Stimulated activated CD4-positive, alpha-beta T cell treated with anti-CD3 and anti-CD28 coated beads, Interleukin-15, amount 100 ng/mL, for 1 hour (primary cell): ENCODE results near the gene DECR2.
"Not testable (repeated sequence)": the region's sequence is repeated elsewhere in the genome, so short reads cannot be mapped to it uniquely, and the experiment has no call there.

Source experiments
- DNase-seq, 2 donors: peaks; one replicate each; pipeline ENCODE4 v3.0.0-alpha.2; 2020; ENCODE audit warnings: low read depth in 1 of 2, low spot score in 1 of 2

Gene DECR2

GRCh38 chr16:366476-366875, 35.2 kb upstream of the DECR2 start:
- no peak for DNase-seq

DNA sequence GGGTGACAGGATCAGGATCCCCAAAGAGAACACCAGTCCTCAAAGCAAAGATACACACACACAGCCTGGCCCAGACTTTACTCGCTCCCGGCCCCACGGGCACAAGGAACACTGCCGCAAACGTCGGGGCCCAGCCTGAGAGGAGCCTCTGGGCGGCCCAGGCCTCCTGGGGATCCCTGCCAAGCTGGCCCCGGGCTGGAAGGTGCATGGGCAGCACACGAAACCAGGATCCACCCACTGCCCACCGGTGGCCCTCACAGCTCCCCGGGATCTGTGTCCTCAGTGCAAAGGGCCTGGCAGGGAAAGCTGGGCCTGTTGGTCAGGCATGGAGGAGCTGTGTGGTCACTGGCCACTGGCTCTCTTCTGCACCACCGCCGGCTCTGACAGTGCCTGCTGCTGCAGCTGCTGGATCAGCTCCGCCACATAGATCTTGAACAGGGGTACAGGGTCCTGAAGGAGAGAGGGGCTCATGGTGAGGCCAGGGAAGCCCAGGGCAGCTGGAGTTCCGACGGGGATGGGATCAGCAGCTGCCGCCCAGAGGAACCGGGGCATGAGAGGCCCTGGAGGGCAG, 34.3 kb upstream of the DECR2 start:
- DNase-seq: no peak

DNA sequence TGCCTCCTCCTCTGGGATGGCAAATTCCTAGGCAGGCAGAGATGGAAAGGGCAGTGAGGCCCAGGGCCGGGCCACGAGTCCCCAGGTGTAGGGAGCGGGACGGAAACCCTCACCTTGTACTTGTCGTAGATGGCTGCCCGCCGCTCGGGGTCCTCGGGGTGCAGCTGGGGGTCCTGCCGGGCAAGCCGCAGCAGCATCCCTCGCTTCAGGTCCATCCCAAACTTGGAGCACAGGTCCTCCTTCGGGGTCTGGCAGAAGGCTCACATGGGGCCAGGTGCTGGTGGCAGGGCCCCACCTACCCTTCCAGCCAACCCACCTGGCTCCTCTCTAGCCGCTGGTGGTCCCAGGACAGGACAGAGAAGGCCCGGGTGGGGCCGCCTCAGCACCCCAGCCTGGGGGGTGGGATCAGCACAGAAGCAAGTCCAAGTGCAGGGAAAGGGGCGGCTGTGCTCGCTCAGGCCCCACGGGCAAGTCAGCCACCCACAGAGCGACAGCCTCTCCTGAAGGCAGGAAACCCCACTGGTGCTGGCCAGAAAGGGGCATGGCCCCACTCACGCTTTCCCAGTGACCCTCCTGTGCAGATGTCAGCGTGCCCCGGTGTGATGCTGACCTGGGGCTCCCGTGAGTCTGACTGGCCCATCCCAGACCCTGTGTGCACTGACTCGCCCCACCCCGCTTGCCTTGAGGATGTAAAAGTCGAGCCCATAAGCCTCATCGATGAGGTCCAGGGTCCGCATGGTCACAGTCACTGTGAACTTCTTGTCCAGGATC, 33.1 kb upstream of the DECR2 start:
- no peak for DNase-seq

DNA sequence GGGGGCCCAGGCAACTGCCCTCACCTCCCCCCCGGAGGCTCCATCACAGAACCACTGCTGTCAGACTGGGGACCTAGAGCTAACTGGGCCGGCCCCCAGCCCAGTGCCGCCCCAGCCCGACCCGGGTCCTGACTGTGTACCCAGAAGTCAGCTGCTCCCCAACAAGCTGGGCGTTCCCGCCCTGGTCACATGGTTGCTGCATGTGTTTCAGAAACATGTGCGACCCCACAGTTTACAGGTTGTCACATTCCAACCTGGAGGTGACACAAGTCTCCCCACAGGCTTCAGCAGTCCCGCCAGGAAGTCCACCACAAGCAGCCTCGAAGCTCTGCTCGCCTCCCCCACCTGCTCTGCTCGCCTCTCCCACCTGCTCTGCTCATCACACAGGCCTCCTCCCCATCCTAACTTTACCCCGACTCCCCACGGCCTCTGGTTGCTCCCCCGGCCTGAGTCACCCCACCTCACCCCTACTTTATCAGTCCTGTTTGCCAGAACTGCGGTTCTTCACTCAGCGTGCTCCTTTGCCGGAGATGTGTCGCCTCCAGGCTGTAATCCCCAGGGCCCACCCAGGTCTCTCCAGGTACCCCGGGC, 32.3 kb upstream of the DECR2 start:
- DNase-seq: no peak

DNA sequence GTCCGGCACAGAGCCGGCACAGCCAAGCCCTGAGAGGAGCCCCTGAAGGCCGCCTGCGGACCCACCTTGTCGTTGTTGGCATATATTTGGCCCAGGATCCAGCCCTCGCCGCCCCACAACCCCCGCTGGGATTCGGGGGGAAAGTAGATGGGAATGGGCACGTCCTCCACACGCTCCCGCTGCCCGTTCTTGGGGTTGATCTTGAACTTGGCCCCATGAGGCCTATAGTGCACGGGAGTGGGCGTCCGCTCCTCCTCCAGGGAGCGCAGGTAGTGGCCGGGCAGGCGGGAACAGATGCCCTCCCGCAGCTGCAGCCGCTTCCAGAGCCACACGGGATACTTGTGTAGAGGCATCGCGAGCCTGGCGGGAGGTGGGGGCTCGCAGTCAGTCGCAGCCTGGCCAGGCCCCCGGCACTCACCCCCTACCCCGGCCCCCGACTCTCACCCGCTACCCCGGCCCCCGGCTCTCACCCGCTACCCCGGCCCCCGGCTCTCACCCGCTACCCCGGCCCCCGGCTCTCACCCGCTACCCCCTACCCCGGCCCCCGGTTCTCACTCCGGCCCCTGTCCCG, 31.7 kb upstream of the DECR2 start:
- DNase-seq: no peak

DNA sequence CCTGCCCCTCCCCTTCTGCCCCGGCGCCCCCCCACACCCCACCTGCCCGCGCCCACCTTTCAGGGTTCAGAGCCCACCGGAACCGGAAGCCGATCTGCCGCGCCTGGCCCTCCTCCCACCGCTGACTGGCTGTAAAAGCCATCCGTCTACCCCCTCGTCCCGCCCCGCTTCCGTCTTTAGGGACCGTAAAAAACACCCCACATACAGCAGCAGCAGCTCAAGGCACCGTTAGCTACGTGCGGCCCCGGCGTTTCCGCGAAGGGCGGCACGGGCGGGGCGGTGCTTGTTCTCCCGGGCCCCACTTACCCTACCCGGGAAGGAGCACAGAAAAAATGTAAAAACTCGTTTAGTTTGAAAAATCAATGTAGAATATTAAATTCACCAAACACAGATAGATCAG, 31.2 kb upstream of the DECR2 start, which contains the start of gene MRPL28:
Gene MRPL28 (minus strand): TSS at position 96 of the 400 bp plus-strand sequence. CDS start 320 bp downstream, outside the sequence.
- peak; percentile 87 to 90 for DNase-seq

DNA sequence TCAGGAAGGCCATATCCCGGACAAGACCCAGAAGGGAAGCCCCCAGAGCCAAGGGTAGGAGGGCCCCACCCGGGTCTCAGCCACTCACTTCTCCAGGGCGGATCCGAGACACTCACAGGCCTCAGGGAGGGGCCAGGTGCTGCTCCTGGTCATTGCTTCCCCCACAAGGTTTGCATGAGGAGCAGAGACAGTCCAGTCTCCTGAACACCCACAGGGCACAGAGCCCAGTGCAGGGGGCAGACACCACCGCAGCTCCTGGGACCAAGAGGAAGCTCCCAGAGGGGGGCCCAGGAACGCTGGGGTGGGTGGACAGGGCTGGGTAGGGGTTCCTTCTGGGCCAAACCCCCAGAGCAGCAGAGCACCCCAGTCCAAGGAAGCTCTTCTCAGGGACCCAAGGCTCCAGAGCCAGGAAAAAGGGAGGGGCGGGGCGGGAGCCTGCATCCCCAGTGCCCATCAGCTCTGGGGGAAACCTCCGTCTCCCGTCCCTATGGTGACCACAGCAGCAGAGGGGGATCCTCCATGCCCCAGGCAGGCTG, 30.6 kb upstream of the DECR2 start:
- DNase-seq: no peak

DNA sequence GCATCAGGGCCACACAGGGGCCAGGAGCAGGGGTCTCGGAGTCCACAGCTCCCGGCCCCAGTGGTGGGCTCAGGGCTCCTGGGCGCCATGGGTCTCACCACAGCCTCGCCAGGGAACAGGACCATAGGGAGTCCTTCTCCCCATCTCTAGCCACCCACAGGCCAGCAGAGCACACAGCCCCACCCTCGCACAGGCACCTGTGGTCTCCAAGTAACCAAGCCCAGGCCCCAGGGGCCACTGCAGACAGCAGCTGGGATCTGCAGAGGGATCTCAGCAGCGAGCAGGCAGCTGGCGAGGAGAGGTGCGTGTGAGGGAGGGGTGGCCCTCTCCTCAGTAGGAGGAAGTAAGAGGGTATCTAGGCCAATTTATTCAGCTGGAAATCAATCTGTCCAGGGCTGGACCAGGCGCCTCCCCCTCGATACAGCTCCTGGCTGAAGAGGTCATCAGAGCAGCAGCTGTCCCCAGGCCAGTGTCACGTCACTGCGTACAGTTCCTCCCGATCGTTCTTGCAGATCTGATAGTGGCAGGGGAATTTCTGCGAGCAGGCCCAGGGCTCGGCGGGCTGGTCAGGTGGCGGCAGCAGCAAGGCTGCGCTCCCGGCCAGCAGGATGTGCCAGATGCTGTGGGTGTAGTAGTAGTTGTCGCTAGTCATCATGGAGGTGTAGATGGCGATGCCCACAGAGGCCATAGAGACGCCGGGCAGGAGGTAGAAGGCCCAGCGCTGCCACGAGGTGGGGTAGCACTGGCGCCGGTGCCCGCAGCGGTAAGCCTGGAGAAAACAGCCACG, 30.0 kb upstream of the DECR2 start:
- no peak for DNase-seq

DNA sequence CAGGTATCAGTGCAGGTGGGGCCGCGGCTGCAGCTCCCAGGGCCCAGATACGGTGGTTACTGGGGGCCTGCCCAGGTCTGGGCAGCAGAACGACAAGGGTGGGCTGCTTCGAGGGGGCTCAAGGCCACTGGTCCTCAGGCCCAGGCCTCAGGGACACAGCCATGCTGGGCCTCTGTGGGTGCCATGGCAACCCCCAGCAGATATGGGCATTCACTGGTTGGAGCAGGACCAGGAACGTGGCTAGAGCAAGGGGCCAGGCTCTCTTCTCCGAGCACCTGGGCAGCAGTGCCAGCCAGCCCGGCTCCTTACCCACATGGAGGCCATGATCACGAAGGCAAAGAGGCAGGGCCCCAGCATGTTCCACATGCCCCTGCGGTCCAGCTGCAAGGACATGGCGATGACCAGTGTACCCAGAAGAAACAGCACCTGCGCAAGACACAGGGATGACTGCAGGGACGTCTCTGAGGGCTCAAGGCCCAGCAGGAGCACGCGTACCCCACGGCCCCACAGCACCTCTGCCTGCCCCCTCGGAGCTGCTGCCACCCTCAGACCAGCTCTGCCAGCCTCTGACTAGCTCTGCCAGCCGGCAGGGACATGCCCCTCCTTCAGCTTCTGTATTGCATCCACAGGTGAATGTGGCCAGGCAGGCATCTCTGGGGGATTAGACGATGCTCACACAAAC, 29.2 kb upstream of the DECR2 start:
- no peak for DNase-seq

- no peak for DNase-seq
Observed at GRCh38 chr16:373020-373598, 28.6 kb upstream of the DECR2 start.

- DNase-seq: no peak
Observed at GRCh38 chr16:373848-374615, 27.7 kb upstream of the DECR2 start.

- DNase-seq: no peak
Observed at GRCh38 chr16:374616-374926, 27.1 kb upstream of the DECR2 start.

GRCh38 chr16:375212-375611, 26.5 kb upstream of the DECR2 start:
- no peak for DNase-seq

- DNase-seq: no peak
Observed at GRCh38 chr16:375927-376816, 25.5 kb upstream of the DECR2 start.

DNA sequence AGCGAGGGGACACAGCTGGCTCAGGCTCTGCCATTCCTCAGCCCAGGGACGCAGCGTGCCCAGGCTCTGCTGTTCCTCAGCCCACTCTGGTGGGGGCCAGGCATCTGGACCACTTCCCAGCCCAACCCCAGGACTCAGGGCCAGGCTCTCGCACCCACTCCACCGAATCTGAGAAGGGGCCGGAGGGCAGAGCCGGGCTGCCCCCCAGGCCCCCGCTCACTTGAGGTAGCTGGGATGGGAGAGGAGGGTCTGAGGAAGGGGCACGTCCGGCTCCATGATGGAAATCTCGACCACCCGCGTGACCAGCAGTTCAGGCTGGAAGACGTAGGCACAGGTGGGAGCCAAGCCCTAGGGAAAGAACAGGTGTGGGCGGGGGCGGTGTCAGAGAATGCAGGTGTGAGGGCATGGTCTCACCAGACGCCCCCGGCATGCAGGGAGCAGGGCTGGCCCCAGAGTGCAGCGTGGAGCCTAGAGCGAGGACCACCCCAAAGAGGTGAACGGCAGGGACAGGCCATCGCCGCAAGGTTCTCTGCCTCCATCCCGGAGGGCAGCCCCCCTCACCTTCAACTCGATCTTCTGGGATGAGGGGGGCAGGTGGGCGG, 24.8 kb upstream of the DECR2 start:
- no peak for DNase-seq

- DNase-seq: no peak
Observed at GRCh38 chr16:377419-377951, 24.2 kb upstream of the DECR2 start.

DNA sequence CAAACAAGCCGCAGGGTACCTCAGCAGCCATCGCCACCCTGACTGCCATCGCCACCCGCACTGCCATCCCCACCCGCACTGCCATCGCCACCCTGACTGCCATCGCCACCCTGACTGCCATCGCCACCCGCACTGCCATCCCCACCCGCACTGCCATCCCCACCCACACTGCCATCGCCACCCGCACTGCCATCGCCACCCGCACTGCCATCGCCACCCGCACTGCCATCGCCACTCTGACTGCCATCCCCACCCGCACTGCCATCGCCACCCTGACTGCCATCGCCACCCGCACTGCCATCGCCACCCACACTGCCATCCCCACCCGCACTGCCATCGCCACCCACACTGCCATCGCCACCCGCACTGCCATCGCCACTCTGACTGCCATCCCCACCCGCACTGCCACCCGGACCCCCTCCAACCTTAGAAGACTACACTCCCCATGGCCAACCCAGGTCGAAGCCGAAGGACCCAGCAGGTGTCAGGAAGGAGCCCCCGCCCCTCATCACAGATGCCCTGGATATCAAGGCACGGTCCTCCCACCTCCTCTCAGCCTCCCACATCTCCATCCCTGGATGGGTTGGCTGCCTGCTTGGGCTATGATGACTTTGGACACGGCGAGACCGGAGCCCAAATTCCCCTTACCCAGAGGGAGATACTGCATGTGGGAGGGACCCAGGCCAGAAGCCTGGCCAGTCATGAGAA, 23.4 kb upstream of the DECR2 start:
- DNase-seq: not testable (repeated sequence)
